Thyroid gland (tissue), 4 donors: ENCODE measurements around the gene MRRF. TPM values are rescaled to one million over a fixed set of nuclear protein-coding genes. Genes with fewer than 3 reads are reported as not detected.
A peak's percentile ranks its signal among the peaks of the same experiment; 100 is the strongest.

Experiments used
- DNase-seq, 2 donors: peaks; one replicate each; pipeline ENCODE4 v3.0.0-alpha.2; 2019
- H3K27ac ChIP-seq, 3 donors: fragments of 200-600 bp; sonication (generic); 1 replicate in 2 of 3; 2 replicates in 1 of 3; pipeline ENCODE4 v1.5.1; 2016 to 2019; ENCODE audit warnings: mild to moderate bottlenecking in 1 of 3, moderate library complexity in 1 of 3
- H3K27me3 ChIP-seq: fragments of 200-600 bp; sonication (generic); one replicate; pipeline ENCODE4 v1.5.1; 2019
- H3K36me3 ChIP-seq, 2 donors: fragments of 200-600 bp; sonication (generic); one replicate each; pipeline ENCODE4 v1.5.1; 2016 to 2019
- H3K4me1 ChIP-seq, 2 donors: fragments of 200-600 bp; sonication (generic); one replicate each; pipeline ENCODE4 v1.5.1; 2017 to 2019
- H3K4me3 ChIP-seq, 3 donors: fragments of 200-600 bp; sonication (generic); replicated peaks in 1 of 3; 1 replicate in 2 of 3; 2 replicates in 1 of 3; pipeline ENCODE4 v1.5.1; 2016; ENCODE audit warnings: mild to moderate bottlenecking in 1 of 3
- H3K9me3 ChIP-seq: fragments of 200-600 bp; sonication (generic); one replicate; pipeline ENCODE4 v1.5.1; 2017
- POLR2A ChIP-seq, 2 donors: fragments of 450-650 bp; IDR thresholded peaks; one replicate each; pipeline ENCODE4 v1.6.1; 2017; ENCODE audit warnings: antibody characterized with exemption in 2 of 2, mild to moderate bottlenecking in 2 of 2, moderate library complexity in 1 of 2
- WGBS, 2 donors: methylation state at CpG; one replicate each; pipeline ENCODE4 v1.1.5; 2017; 5-methylcytosine and 5-hydroxymethylcytosine counted together
- intact Hi-C: fragments of 100-400 bp; cut with DNase I; formaldehyde crosslinking; loops from one replicate; pipeline ENCODE4 v1.15.1; 2023
- total RNA-seq, 4 donors: library from RNA; depleted of rRNA; stranded (reverse); fragments of >200 nt; gene quantifications; one replicate each; pipeline ENCODE4 v1.2.3, GENCODE V29; 2016
- TF ChIP-seq, protein P1 (sequence below), 6 experiments: fragments of 200-600 bp in 3 of 6; fragments of 450-650 bp in 3 of 6; sonication (generic) in 3 of 6; IDR thresholded peaks; one replicate each; pipeline ENCODE4 v1.5.1; 2016 to 2019; ENCODE audit warnings: antibody characterized with exemption in 6 of 6, mild to moderate bottlenecking in 2 of 6, inconsistent platforms in 1 of 6, moderate library complexity in 1 of 6

Gene MRRF
- total RNA-seq, 4 donors from 2014 or later: 40.9 to 56.0 (median 52.0) TPM

DNA sequence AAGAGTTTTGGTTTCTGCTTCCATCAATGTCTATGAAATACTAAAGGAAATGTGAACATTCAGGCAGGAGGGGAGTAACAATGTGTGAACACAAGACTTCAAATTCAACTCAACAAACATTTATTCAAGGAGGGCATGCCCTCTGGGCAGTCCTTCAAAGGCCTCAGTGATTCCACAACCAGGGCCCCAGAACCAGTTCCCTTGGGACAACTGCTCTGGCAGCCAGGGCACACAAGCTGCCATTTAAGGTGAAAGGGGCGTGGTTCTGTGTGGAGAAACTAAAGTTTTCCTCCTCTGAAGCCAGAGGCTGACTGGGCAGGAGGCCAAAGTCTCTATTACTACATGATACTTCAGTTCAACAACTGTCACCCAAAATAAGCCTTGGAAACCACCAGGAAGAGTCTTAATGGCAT is 3.2 kb upstream of the MRRF start:
- H3K27ac ChIP-seq: no peak overlapping the region
- peaks cover 8 to 21% of the 10 kb centered on the region in 2 donors for H3K36me3 ChIP-seq
- no peaks in the 10 kb centered on the region for H3K27me3 ChIP-seq
- 55% methylated on average over 1 of the region's 1 CpG for WGBS, 2 donors
- peak; percentile 63 to 69 for DNase-seq
- H3K4me1 ChIP-seq: peaks cover 21 to 34% of the 10 kb centered on the region in 2 donors
- H3K4me3 ChIP-seq: no peak overlapping the region
- H3K9me3 ChIP-seq: no peaks in the 10 kb centered on the region
- TF ChIP-seq, protein P1, sequence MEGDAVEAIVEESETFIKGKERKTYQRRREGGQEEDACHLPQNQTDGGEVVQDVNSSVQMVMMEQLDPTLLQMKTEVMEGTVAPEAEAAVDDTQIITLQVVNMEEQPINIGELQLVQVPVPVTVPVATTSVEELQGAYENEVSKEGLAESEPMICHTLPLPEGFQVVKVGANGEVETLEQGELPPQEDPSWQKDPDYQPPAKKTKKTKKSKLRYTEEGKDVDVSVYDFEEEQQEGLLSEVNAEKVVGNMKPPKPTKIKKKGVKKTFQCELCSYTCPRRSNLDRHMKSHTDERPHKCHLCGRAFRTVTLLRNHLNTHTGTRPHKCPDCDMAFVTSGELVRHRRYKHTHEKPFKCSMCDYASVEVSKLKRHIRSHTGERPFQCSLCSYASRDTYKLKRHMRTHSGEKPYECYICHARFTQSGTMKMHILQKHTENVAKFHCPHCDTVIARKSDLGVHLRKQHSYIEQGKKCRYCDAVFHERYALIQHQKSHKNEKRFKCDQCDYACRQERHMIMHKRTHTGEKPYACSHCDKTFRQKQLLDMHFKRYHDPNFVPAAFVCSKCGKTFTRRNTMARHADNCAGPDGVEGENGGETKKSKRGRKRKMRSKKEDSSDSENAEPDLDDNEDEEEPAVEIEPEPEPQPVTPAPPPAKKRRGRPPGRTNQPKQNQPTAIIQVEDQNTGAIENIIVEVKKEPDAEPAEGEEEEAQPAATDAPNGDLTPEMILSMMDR (IDR thresholded peaks at IDR 0.05): no peak
- no peak for TF ChIP-seq POLR2A (IDR thresholded peaks at IDR 0.05)
- intact Hi-C loops: no loop called here

DNA sequence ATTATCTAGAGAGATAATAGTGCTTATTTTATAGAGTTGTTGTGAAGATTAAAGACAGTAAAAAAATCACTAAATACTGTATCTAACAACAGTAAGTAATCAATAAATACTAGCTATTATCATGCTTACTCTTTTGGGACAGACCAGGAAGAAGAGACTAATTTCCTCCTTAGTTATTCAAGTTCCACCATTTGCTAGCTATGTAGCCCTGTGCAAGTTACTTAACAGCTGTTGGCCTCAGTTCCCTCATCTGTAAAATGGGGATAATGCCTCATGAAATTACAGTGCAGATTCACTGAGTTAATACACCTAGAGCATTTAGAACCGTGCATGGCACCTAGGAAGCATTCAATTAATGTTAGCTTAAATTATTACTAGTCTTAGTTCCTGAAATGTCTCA is 2.6 kb upstream of the MRRF start:
- TF ChIP-seq, protein P1 (IDR thresholded peaks at IDR 0.05): no peak
- TF ChIP-seq POLR2A (IDR thresholded peaks at IDR 0.05): no peak
- Histone ChIP-seq H3K36me3 (peaks cover 8 to 21% of the 10 kb centered on the region in 2 donors), H3K4me3 (no peak overlapping the region), H3K9me3 (no peaks in the 10 kb centered on the region), H3K27me3 (no peaks in the 10 kb centered on the region), H3K27ac (no peak overlapping the region), H3K4me1 (peaks cover 21 to 34% of the 10 kb centered on the region in 2 donors)
- DNase-seq: no peak
- intact Hi-C loops: no loop called here
- WGBS, 2 donors: 88 to 97% methylated on average over 1 of the region's 1 CpG

DNA sequence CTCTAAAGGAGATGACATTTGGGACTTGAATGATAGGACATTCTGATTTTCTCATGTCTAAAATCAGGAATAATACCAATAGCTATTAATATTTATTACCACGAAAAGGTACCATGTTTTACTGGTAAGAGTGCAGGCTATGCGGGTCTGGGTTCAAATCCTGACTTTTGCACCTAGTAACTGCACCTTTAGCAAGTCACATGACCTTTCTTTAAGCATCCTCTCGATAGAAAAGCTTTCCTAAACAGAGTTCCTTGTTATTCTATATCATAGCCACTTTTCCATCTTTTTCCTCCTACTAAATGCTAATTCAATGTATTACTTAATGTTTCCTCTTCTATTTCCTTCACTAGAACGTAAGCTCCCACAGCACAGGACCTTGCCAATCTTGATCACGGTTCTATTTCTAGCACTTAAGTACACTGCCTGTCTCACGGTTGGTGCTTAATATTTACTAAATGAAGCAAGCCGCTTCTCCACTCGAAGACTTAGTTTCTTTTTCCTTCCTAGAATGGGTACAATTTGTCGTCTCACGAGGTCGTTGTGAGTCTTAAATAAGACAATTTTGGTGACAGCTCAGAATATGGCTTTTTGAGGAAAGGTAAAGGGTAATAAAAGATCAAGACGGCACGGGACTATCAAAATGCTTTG is 858 bp upstream of the MRRF start:
- no peak for DNase-seq
- WGBS, 2 donors: 18% methylated on average over 13 of the region's 13 CpGs
- H3K4me1 ChIP-seq: peaks cover 21 to 34% of the 10 kb centered on the region in 2 donors
- H3K27me3 ChIP-seq: no peaks in the 10 kb centered on the region
- peak overlapping the region; percentile 2 to 68 (median 61) for H3K4me3 ChIP-seq
- H3K9me3 ChIP-seq: no peaks in the 10 kb centered on the region
- intact Hi-C loops: no loop called here
- H3K27ac ChIP-seq: peak overlapping the region; percentile 56 to 90 (median 83)
- H3K36me3 ChIP-seq: peaks cover 8 to 16% of the 10 kb centered on the region in 2 donors
- TF ChIP-seq, protein P1 (IDR thresholded peaks at IDR 0.05): no peak
- TF ChIP-seq POLR2A (IDR thresholded peaks at IDR 0.05): no peak

DNA sequence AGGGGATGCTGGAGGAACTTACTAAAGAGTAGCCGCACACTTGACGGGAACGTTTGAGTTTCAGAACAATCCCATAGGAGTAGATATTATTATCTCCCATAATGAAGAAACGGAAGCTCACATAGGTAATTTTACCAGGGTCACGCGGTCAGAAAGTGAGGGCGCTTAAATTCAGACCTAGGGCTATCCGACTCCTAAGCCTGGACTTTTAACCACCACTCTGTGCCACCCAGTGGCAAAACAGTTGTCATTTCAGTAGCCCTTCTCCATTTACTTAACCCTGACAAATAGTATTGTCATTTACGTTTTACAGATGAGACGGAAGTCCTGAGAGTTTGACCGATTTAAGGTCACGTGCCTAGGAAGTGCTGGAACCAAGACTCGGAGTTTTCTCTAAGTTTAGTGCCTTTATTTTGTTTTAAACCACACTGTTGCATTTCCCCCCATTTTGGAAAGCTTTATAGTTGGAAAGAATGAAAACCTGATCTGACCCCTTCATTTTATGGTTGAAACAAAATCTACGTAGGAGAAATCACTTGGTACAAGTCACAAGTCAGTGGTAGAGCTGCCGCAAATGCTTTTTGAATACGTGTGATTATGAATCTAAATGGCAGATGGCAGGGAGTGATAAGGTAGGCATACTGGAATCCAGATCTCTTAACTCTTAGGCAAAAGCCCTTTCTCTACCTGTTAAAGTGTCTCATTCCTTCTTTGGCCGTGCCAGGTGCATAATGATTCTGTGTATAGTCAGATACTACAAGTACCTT is 650 bp downstream of the MRRF start:
- Histone ChIP-seq H3K27ac (peak overlapping the region; percentile 56 to 90 (median 83)), H3K4me1 (peaks cover 21 to 34% of the 10 kb centered on the region in 2 donors), H3K4me3 (peak overlapping the region; percentile 2 to 68 (median 61)), H3K36me3 (peaks cover 2 to 8% of the 10 kb centered on the region in 2 donors), H3K9me3 (no peaks in the 10 kb centered on the region), H3K27me3 (no peaks in the 10 kb centered on the region)
- TF ChIP-seq, protein P1 (IDR thresholded peaks at IDR 0.05): no peak
- no peak for TF ChIP-seq POLR2A (IDR thresholded peaks at IDR 0.05)
- WGBS, 2 donors: 14% methylated on average over 17 of the region's 17 CpGs
- intact Hi-C loops: no loop called here
- peak in 1 of 2 donors; percentile 8 for DNase-seq
